HG02884 (cell line): ENCODE data around the gene STMN3.

Experiments
- ATAC-seq: cut with Tn5 transposase; IDR thresholded peaks from one replicate; pipeline ENCODE4 v1.9.1; 2021; ENCODE audit warnings: mild to moderate bottlenecking, moderate library complexity; ENCODE audit not compliant: unreplicated experiment

STMN3 gene

DNA sequence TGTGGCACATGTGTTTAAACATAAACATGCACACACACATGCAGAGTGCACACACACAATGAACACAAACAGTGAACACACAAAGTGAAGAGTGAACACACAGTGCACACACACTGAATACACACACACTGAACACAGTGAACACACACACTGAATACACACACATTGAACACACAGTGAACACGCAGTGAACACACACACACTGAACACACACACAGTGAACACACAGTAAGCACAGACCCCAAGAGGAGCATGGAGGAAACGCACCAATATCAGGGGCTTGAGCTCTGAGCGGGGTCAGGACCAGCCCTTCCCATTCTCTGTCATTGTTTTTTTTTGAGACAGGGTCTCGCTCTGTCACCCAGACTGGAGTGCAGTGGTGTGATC lies 62.1 kb downstream of the STMN3 start:
- ATAC-seq: no peak

DNA sequence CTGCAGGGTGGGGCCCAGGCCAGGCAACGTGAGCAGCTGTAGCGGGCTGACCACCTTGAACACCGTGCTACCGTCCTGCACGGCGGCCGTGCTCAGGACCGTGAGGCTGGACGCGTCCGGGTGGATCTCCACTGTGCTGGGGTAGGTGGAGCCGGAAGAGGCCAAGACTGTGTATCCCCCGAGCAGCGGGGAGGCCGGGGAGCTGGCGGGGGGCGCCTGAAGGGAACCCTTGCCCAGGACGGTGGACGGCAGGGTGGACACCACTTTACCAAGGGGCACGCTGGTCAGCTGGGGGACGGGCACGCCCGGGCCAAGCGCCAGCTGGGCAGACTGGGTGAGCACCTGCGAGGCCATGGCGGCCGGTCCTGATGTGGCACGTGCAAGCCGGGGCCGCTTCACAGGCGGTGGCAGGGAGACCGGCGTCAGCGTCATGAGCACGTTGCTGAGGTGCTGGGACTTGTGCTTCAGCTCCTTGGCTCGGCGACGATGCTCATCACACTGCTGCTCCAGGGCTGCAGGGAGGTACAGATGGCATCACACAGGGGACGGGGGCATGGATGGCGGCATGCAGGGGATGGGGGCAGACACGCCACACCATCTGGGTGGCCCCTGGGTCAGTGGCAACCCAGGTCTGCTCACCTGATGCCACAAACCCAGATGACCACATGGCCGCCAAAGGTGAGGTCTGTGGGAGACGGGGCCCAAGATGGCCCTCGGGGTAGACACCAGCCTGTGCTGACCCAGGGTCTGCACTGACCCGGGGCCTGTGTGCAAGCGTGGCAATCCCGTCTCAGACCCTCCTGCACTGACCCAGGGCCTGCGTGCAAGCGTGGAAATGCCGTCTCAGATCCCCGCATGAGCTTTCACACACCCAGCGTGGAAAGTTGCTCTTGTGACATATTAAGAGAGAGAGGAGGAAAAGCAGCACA lies 62.7 kb downstream of the STMN3 start:
- no peak for ATAC-seq
